Superior temporal gyrus (tissue), 1 donor: Measurements from ENCODE around the gene HPSE.
A peak's percentile ranks its signal among the peaks of the same experiment; 100 is the strongest.
"Not testable (repeated sequence)": the region's sequence is repeated elsewhere in the genome, so short reads cannot be mapped to it uniquely, and the experiment has no call there.

ENCODE experiments used
- DNase-seq: peaks from one replicate; pipeline ENCODE4 v3.0.0-alpha.2; 2016; ENCODE audit errors: extremely low spot score

HPSE gene

GRCh38 chr4:83331956-83332355 is 2.7 kb downstream of the HPSE start:
- no peak for DNase-seq

GRCh38 chr4:83329521-83330110 is 5.0 kb downstream of the HPSE start:
- no peak for DNase-seq

GRCh38 chr4:83328521-83329187 is 6.0 kb downstream of the HPSE start:
- no peak for DNase-seq

GRCh38 chr4:83326546-83326945 is 8.1 kb downstream of the HPSE start:
- DNase-seq = no peak

GRCh38 chr4:83325306-83325705 is 9.3 kb downstream of the HPSE start:
- DNase-seq = not testable (repeated sequence)

- DNase-seq = no peak
Observed at GRCh38 chr4:83323136-83323535, 11.5 kb downstream of the HPSE start.

- DNase-seq = no peak
Observed at GRCh38 chr4:83320548-83320947, 14.1 kb downstream of the HPSE start.

- no peak for DNase-seq
Observed at GRCh38 chr4:83318666-83319065, 16.0 kb downstream of the HPSE start.

- DNase-seq = no peak
Observed at GRCh38 chr4:83317671-83318070, 17.0 kb downstream of the HPSE start.

GRCh38 chr4:83316459-83317165 is 18.0 kb downstream of the HPSE start:
- DNase-seq = no peak

GRCh38 chr4:83315341-83315870 is 19.2 kb downstream of the HPSE start:
- DNase-seq = no peak

GRCh38 chr4:83308672-83309071 is 26.0 kb downstream of the HPSE start:
- no peak for DNase-seq

- DNase-seq = no peak
Observed at GRCh38 chr4:83307920-83308319, 26.7 kb downstream of the HPSE start.

GRCh38 chr4:83305187-83305586 is 29.5 kb downstream of the HPSE start:
- DNase-seq = no peak

GRCh38 chr4:83297548-83298260 is 36.9 kb downstream of the HPSE start:
- DNase-seq = no peak

GRCh38 chr4:83293305-83294046 is 41.2 kb downstream of the HPSE start:
- DNase-seq = no peak

GRCh38 chr4:83290059-83290774 is 44.4 kb downstream of the HPSE start:
- not testable (repeated sequence) for DNase-seq

- DNase-seq = not testable (repeated sequence)
Observed at GRCh38 chr4:83288381-83288780, 46.3 kb downstream of the HPSE start.

- peak; percentile 71 for DNase-seq
Observed at GRCh38 chr4:83285055-83285407, 49.6 kb downstream of the HPSE start.

- peak; percentile 97 for DNase-seq
Observed at GRCh38 chr4:83284193-83285054, 50.2 kb downstream of the HPSE start, which contains the start of gene COQ2. Gene COQ2 (minus strand): TSS chr4:83284798. CDS start chr4:83284764, 34 bp downstream.
